Frontal cortex (tissue), 4 donors: ENCODE data around the gene CKAP5. TPM values are rescaled to one million over a fixed set of nuclear protein-coding genes. Genes with fewer than 3 reads are reported as not detected.
A peak's percentile ranks its signal among the peaks of the same experiment; 100 is the strongest.
"Not testable (repeated sequence)": the region's sequence is repeated elsewhere in the genome, so short reads cannot be mapped to it uniquely, and the experiment has no call there.

ENCODE experiments used
- DNase-seq, 2 donors: peaks; one replicate each; pipeline ENCODE4 v3.0.0; 2012; ENCODE audit warnings: low spot score in 2 of 2
- FAIRE-seq: peaks from 2 replicates; lab custom pipeline; 2012; peaks lifted over from hg19 to GRCh38; lab: Jason Lieb, UNC
- total RNA-seq: library from RNA; depleted of rRNA; stranded (reverse); fragments of >200 nt; gene quantifications from one replicate; pipeline ENCODE4 v1.2.3, GENCODE V29; 2014
- donor health status: control.
- donor health status: control.
- donor health status: control.

Gene CKAP5
- total RNA-seq, 1 donor from 2014 or later, result 196 TPM

DNA sequence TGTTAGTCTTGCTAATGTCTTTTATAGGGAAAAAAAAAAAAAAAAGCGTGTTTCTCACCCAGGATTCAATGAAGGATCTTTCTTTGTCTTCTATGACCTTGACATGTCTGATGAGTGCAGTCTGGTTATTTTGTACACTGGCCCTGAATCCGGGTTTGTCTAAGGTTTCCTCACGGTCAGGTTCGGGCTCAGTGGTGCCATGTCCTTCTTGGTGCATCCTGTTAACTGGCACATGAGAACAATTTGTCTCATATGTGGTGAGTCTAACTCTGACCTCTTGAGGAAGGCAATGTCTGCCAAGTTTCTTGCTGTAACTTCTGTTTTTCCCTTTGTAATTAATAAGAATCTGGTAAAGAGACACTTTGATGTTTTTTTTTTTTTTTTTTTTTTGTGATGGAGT lies 114.5 kb downstream of the CKAP5 start:
- FAIRE-seq, result no peak
- no peak for DNase-seq

DNA sequence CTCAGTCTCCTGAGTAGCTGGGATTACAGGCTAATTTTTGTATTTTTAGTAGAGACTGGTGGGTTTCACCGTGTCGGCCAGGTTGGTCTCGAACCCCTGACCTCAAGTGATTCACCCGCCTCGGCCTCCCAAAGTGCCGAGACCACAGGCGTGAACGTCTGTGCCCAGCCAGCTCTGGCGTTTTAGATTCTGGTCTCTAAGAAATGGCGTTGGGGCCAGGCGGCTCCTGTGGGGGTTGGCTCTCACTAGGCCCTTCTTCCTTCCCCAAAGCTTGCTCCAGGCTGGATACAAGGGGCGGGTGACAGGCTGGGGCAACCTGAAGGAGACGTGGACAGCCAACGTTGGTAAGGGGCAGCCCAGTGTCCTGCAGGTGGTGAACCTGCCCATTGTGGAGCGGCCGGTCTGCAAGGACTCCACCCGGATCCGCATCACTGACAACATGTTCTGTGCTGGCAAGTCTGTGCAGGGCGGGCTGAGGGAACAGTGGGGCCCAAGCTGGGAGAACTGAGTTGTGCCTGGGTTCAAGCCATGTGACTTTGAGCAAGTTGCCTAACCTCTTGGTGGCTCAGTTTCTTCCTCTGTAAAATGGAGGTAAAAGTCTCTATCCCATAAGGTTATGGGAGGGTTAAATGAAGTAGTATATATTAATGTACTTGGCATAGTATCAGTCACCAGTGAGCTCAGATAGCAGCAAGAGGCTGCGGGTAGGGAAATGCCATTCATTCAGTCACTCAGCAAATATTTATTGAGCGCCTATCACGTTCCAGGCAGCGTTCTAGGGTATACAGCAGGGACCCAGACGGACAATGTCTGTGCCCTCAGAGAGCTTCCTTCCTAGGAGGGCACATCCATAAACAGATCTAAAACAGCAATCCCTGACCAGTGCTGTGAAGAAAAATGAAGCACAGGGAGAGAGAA lies 116.7 kb downstream of the CKAP5 start:
- DNase-seq, result no peak
- FAIRE-seq, result no peak

DNA sequence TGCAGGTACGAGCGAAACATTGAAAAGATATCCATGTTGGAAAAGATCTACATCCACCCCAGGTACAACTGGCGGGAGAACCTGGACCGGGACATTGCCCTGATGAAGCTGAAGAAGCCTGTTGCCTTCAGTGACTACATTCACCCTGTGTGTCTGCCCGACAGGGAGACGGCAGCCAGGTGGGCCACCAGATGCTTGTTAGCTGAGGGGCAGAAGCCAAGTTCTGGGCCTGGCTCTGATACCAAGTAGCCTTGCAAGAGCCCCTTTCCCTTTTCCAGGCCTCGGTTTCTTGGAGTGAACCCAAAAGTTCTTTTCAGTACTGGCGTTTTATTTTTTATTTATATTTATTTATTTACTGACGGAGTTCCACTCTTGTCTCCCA lies 117.4 kb downstream of the CKAP5 start:
- no peak for FAIRE-seq
- DNase-seq, result no peak

DNA sequence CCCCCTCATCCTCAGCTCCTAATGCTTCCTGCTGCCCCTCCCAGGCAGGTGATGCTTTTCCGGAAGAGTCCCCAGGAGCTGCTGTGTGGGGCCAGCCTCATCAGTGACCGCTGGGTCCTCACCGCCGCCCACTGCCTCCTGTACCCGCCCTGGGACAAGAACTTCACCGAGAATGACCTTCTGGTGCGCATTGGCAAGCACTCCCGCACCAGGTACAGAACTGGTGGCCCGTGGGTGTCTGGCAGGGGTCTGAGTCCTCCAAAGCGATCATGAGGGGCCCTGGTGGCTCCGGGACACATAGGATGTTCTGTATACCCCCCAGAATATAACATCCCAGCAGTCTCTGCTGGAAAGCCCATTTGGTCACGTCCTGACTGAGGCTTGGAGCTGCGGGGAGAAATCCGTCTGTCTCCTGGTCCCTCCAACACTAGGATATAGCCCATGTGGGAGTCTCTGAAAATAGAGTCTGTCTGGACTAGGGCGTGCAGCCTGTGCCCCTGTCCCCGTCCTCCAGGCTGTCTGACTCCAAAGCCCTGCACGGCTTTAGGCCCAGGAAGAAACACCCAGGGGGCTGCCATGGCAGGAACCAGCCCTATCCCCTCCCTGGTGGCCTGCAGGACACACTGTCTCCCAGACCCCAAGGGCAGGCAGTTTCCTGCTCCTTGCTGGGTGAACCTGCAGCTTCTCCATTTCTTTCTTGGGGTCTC lies 118.0 kb downstream of the CKAP5 start:
- FAIRE-seq, result no peak
- DNase-seq, result no peak

DNA sequence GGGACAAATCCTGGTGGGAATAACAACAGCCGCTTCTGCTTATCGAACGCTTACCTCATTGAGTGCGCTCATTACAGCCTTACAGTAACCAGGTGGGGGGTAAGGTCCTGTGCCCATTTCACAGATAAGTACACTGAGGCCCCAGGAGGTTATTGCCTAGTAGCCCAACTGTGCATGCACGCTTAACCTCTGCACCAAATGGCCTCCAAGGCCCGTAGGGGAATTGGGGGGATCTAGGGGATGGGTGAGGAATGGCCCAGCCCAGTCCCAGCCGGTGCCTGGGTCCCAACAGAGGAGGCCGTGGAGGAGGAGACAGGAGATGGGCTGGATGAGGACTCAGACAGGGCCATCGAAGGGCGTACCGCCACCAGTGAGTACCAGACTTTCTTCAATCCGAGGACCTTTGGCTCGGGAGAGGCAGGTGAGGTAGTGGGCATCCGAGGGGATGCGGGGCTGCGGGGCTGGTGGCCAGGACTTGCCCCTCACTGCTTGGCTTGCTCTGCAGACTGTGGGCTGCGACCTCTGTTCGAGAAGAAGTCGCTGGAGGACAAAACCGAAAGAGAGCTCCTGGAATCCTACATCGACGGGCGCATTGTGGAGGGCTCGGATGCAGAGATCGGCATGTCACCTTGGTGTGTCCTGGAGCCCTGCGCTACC lies 119.7 kb downstream of the CKAP5 start:
- no peak for DNase-seq
- no peak for FAIRE-seq

DNA sequence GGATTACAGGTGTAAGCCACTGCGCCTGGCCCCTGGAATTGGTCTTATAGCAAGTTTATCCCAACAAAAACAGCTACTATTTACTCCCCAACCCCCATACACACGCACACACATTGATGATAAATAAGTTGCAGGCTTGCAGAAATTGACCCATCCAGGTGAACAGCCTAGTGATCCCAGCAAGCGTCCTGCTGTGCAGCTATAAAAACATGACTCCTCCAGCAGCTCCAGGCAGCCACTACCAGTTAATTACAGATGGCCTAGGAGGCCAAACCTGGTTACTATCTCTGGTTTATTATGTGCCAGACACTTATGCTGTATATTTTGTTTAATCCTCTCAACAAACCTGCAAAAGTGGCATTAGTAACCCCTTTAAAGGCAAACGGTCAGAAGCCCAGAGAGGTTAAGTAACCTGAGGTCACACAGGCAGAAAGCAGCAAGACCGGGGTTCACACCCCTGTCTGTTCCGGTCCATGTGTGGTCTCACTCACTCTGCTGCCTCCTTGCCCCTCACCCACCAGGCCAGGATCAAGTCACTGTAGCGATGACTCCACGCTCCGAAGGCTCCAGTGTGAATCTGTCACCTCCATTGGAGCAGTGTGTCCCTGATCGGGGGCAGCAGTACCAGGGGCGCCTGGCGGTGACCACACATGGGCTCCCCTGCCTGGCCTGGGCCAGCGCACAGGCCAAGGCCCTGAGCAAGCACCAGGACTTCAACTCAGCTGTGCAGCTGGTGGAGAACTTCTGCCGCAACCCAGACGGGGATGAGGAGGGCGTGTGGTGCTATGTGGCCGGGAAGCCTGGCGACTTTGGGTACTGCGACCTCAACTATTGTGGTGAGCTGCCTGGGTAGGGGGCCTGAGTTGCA lies 120.5 kb downstream of the CKAP5 start:
- FAIRE-seq (no peak), DNase-seq (no peak)

DNA sequence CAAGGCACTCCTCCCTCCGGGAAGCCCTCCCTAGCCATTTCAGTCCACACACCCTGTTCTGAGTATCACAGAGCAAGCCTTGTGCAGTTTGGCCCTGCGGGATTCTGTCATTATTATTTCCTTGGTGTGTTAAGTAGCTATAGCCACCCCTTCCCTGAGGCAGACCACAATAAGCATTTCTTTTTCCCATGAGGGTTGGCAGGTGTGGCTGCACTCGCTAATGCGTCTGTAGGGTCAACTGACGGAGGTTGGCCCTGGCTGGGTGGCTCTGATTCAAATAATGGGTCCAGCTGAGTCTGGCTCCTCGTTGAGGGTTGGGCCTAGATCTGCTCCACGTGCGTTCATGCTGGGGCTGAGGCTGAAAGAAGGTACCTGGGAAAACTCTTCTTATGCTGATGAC lies 122.0 kb downstream of the CKAP5 start:
- FAIRE-seq, result no peak
- DNase-seq, result no peak

DNA sequence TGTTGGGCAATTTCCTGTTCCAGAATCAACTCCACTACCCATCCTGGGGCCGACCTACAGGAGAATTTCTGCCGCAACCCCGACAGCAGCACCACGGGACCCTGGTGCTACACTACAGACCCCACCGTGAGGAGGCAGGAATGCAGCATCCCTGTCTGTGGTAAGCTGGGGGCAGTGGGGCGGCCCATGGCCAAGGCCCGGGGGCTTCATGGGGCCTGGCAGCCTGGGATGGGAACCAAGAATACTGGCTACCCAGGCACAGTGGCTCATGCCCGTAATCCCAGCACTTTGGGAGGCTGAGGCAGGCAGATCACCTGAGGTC lies 122.8 kb downstream of the CKAP5 start:
- FAIRE-seq, result no peak

DNA sequence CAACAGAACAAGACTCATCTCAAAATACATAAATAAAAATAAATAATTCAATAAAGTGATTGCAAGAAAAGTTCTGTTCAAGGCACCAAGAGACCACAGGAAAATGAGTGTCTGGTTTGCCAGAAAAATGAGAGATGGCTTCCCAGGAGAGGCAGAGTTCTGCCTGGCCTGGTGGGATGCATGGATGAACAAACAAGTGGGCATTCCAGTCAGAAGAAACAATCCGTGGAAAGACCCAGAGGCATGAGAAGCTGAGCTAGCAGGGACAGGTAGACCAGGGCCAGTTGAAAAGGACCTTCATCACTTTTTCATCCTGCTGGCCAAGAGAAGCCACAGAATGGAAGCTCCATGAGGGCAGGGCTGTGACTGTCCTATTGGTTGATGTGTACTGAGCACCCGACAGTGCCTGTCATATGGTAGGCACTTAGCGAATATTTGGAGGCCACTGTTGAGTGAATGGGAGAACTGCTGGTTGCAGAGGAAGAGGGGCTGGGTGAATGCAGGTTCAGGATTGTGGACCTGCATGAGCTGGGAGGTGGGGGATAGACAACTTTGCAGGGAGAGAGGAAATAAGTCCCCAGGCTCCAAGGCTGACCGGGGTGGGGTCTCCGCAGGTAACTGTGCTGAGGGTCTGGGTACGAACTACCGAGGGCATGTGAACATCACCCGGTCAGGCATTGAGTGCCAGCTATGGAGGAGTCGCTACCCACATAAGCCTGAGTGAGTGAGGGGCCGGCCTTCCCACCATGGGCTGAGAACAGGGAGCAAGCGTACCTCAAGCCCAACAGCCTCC lies 123.3 kb downstream of the CKAP5 start:
- DNase-seq, result no peak
- FAIRE-seq, result no peak

More for the DNA sequence above, 122.8 kb downstream of the CKAP5 start:
- no peak for DNase-seq

DNA sequence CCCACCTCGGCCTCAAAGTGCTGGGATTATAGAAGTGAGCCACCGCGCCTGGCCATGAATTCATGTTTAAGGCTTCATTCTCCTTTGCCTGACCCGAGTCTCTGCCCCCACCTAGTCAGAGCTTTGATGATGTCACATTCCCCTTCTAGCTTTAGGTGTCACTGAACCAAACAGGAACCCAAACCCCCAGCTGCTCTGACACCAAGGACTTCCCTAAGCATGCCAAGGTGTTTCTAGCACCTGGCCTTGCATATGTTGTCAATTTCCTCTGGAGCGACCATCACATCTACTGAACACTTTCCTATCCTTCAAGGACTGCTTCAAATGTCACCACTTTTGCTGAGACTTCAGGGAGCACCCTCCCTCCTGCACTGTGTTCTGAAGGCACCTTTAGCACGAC lies 124.8 kb downstream of the CKAP5 start:
- FAIRE-seq (no peak), DNase-seq (no peak)

DNA sequence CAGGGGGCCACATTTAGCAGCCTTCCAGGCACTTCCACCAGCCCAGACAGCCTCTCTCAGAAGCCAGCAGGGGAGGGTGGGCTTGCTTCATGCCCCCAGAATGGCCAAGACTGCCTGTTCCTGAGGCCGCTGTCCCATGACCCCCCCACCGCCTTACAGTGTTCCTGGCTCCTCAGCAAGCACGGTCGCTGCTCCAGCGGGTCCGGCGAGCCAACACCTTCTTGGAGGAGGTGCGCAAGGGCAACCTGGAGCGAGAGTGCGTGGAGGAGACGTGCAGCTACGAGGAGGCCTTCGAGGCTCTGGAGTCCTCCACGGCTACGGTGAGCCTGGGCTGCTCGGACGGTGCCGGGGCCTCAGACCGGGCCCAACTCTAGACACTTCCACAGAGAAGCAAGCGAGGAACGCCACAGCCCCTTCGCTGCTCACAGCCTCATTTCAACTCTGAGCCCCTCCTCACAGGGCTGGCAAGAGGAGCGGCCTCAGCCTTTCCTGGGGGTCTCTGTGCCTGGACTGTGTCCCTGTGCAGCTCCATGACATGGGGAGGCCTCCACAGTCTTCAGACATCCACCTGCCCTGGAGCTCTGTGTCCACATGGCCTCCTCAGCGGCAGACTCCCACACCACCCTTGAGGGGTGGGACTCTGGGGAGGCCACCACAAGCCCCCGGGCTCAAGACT lies 126.4 kb downstream of the CKAP5 start:
- FAIRE-seq, result no peak
- no peak for DNase-seq

DNA sequence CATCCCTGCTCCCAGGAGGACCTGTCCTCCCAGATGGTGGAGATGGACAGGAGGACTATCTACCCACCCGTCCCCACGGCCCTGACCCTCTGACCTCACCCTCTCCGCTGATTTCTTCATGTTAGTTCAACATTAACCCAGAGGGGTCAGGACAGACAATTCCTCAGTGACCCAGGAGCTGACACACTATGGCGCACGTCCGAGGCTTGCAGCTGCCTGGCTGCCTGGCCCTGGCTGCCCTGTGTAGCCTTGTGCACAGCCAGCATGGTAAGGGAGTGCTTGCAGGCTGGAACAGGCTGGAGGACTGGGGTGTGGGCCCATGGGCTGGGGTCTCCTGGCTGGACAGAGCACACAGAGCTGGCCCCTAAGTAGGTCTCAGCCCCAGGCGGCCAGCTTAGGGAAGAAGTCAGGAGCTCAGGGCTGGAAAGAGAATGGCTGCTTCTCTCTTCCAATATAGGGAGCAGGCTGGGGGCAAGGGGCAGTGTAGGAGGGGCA lies 127.0 kb downstream of the CKAP5 start, which contains the start of gene F2:
TSS of gene F2 (plus strand) at position 166 of the 495 bp plus-strand sequence. CDS start at position 189, 23 bp downstream.
- DNase-seq (no peak), FAIRE-seq (no peak)

DNA sequence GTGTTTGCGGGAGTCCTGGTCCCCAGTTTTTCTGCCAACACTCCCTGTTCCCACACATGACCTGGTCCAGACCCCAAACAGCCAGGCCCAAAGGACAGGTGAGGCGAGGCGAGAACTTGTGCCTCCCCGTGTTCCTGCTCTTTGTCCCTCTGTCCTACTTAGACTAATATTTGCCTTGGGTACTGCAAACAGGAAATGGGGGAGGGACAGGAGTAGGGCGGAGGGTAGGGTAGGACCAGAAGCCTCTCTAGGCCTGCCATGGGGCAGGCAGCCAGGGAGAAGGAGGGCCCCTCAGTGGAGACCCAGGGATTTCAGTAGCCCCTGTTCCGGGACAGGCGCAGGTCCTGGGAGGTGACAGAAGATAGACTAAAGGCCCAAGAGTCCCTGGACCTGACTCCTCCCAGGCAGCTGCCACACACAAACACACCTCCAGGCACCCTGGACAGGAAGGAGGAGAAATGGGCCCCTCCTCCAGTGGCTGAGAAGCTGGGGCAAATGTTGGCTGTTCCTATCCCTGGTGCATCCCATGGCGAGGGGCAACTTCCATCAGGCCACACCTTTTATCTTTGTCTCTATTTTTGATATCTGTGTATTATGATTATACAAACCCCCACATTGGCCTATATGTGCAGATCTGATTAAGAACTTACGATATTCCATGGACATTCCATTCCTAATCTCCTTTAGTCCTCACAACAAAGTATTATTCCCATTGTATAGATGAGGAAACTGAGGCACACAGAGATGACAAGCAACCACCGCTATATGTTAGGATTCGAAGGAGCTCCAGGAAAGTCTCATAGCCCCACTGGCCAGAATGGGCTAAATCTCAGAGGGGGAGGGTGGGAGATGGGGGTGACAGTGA lies 127.7 kb downstream of the CKAP5 start:
- no peak for FAIRE-seq
- DNase-seq, result no peak

DNA sequence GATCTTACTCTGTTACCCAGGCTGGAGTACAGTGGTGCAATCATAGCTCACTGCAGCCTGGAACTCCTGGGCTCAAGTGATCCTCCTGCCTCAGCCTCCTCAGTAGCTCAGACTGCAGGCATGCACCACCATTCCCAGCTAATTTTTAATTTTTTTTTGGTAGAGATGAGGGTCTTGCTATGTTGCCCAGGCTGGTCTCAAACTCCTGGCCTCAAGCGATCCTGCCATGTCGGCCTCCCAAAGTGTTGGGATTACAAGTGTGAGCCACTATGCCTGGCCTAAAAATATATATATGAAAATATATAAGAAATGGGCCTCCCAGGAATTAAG lies 128.3 kb downstream of the CKAP5 start:
- not testable (repeated sequence) for DNase-seq, FAIRE-seq

DNA sequence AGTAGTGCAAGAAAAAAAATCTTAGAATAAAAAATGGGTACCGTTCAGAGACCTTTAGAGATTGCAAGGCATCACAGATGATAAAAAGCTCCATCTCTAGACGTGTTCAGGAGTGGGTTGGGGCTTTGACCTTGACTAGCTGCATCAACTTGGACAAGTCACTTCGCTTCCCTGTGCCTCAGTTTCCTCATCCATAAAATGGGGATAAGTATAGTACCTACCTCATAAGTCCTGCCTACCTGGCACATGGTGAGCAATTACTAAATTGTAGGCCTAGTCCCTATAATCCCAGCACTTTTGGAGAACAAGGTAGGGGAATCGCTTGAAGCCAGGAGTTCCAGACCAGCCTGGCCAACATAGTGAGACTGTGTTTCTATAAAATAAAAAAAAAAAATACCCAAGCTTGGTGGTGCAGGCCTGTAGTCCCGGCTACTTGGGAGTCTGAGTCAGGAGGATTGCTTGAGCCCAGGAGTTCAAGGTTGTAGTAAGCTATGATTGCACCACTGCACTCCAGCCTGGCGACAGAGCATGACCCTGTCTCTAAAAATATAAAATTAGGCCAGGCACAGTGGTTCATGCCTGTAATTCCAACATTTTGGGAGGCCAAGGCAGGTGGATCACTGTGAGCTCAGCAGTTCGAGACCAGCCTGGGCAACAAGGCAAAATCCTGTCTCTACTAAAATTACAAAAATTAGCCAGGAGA lies 133.1 kb downstream of the CKAP5 start:
- no peak for FAIRE-seq
- DNase-seq, result no peak

DNA sequence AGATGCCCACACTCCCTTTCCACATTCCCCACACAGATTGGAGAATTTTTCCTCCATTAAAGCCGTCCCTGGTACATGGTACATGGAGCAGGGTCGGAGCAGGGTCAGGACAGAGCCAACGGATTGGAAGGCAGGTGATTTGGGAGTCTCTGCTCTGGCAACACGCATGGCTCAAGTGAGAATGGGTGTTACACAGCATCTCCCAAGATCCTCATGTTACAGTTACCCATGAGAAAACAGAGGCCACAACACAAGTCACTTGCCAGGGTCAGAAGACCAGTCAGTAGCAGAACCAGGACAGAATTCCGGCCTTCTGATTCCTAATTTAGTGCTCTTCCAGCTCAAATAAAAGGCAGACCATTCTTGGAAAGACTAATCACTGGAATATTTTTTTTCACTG lies 134.8 kb downstream of the CKAP5 start:
- FAIRE-seq, result no peak
- no peak for DNase-seq

DNA sequence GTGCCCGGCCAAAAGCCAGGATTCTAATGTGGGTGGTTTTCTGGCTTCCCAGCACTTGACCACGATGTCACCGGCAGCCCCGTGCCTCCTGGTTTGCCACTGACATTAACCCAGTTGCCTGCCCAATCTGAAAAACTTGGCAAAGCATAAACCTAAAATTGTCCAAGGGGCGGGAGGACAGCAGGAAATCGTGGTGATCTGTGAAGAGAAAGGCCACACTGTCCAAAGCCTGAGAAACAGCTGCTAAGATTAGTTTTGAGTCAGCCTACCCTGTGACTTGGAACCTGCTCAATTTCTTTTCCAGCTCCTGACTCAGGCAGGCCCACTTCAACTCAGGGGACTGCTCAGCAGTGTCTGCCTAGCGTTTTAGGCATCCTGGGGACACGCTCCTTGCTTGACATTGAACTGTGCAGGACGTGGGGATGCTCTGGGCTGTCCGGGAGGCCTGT lies 135.2 kb downstream of the CKAP5 start:
- DNase-seq, result peak in 1 of 2 donors; percentile 43
- FAIRE-seq, result no peak
